ENCODE measurements around the gene CAMK2A. TPM values are rescaled to one million over a fixed set of nuclear protein-coding genes. Genes with fewer than 3 reads are reported as not detected.

CAMK2A gene
- polyA plus RNA-seq, 2 of the 4 experiments (the other 2 are of a cell fraction), result 0.09 to 0.93 TPM

- CTCF ChIA-PET, result interaction anchor here (1.3 to 3.7 kb wide), 3 partner anchors 13 to 53 kb away, joined by 3 to 17 read pairs (median 12); no protein-coding TSS in a partner anchor
- FAIRE-seq, result no peak
- WGBS (ENCODE audit: missing lambda C conversion rate), result 91% methylated on average over 27 of the region's 36 CpGs
- Histone ChIP-seq H3K27ac (peak overlapping the region in 1 of 2 experiments; percentile 87; a peak in 3 of 6 replicates), H3K4me2 (no peak overlapping the region), H3K9me3 (no peaks in the 10 kb centered on the region), H3K4me1 (peaks cover 70% of the 10 kb centered on the region), H3K4me3 (no peak overlapping the region)
- POLR2A ChIA-PET, result no interaction called here
- no peak for TF ChIP-seq PBX3 (IDR thresholded peaks at IDR 0.05)
- no peak for TF ChIP-seq SMC3 (IDR thresholded peaks at IDR 0.05)
- no peak for TF ChIP-seq FOSB (CRISPR knock-in tag; IDR thresholded peaks at IDR 0.05)
- no peak for TF ChIP-seq EHF (CRISPR knock-in tag; IDR thresholded peaks at IDR 0.05)
- TF ChIP-seq, protein P1, sequence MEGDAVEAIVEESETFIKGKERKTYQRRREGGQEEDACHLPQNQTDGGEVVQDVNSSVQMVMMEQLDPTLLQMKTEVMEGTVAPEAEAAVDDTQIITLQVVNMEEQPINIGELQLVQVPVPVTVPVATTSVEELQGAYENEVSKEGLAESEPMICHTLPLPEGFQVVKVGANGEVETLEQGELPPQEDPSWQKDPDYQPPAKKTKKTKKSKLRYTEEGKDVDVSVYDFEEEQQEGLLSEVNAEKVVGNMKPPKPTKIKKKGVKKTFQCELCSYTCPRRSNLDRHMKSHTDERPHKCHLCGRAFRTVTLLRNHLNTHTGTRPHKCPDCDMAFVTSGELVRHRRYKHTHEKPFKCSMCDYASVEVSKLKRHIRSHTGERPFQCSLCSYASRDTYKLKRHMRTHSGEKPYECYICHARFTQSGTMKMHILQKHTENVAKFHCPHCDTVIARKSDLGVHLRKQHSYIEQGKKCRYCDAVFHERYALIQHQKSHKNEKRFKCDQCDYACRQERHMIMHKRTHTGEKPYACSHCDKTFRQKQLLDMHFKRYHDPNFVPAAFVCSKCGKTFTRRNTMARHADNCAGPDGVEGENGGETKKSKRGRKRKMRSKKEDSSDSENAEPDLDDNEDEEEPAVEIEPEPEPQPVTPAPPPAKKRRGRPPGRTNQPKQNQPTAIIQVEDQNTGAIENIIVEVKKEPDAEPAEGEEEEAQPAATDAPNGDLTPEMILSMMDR (IDR thresholded peaks at IDR 0.05), result no peak
- no peak for TF ChIP-seq JUN (IDR thresholded peaks at IDR 0.05)
- TF ChIP-seq RNF2 (IDR thresholded peaks at IDR 0.05; ENCODE audit: borderline replicate concordance, low read depth), result no peak
- no peak for TF ChIP-seq HOXB5 (CRISPR knock-in tag; IDR thresholded peaks at IDR 0.05)
- TF ChIP-seq NFE2L2 (conservative IDR thresholded peaks at IDR 0.05; ENCODE audit: low read length), result no peak
- TF ChIP-seq ZSCAN20 (CRISPR knock-in tag; IDR thresholded peaks at IDR 0.05), result no peak
- no peak for TF ChIP-seq POLR2A (IDR thresholded peaks at IDR 0.05; ENCODE audit: low read length)
- TF ChIP-seq CEBPB (IDR thresholded peaks at IDR 0.05), result no peak
- TF ChIP-seq, protein P2, sequence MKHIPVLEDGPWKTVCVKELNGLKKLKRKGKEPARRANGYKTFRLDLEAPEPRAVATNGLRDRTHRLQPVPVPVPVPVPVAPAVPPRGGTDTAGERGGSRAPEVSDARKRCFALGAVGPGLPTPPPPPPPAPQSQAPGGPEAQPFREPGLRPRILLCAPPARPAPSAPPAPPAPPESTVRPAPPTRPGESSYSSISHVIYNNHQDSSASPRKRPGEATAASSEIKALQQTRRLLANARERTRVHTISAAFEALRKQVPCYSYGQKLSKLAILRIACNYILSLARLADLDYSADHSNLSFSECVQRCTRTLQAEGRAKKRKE (CRISPR knock-in tag; IDR thresholded peaks at IDR 0.05; ENCODE audit: low read depth), result no peak
- no peak for TF ChIP-seq BCL3 (IDR thresholded peaks at IDR 0.05)
- ATAC-seq, result no peak
- no peak for DNase-seq (ENCODE audit: low read depth in 1 of 2, low spot score in 1 of 2)
Observed at GRCh38 chr5:150297236-150297890, 7.8 kb upstream of the CAMK2A start.

- DNase-seq (ENCODE audit: low read depth in 1 of 2, low spot score in 1 of 2) (no peak), ATAC-seq (no peak), FAIRE-seq (no peak)
- Histone ChIP-seq H3K4me2 (no peak overlapping the region), H3K4me3 (no peak overlapping the region), H3K9me3 (no peaks in the 10 kb centered on the region), H3K27ac (peak overlapping the region in 1 of 2 experiments; percentile 87; a peak in 3 of 6 replicates), H3K4me1 (peaks cover 62% of the 10 kb centered on the region)
- ChIA-PET POLR2A (no interaction called here), CTCF (interaction anchor here (0.6 to 1.7 kb wide), 5 partner anchors 24 to 127 kb away, joined by 3 to 12 read pairs (median 3); no protein-coding TSS in a partner anchor)
- WGBS (ENCODE audit: missing lambda C conversion rate), result 82% methylated on average over 4 of the region's 7 CpGs
- TF ChIP-seq FOXS1 (CRISPR knock-in tag; IDR thresholded peaks at IDR 0.05) (no peak), MYC (IDR thresholded peaks at IDR 0.05; ENCODE audit: borderline replicate concordance, low read length) (no peak), ZC3H11A (IDR thresholded peaks at IDR 0.05) (no peak), BHLHE40 (IDR thresholded peaks at IDR 0.05; ENCODE audit: low read depth, low read length) (no peak), REST (IDR thresholded peaks at IDR 0.05) (no peak), CHD4 (IDR thresholded peaks at IDR 0.05; ENCODE audit: borderline replicate concordance) (no peak), NR3C1 (IDR thresholded peaks at IDR 0.05) (no peak), ESRRA (IDR thresholded peaks at IDR 0.05; ENCODE audit: borderline replicate concordance, low read length) (no peak), RFX5 (IDR thresholded peaks at IDR 0.05) (no peak), EP300 (IDR thresholded peaks at IDR 0.05) (no peak), KDM5A (IDR thresholded peaks at IDR 0.05) (no peak), RCOR1 (IDR thresholded peaks at IDR 0.05; ENCODE audit: low read depth, low read length) (no peak)
- TF ChIP-seq, protein P1 (IDR thresholded peaks at IDR 0.05), result no peak
- TF ChIP-seq, protein P2 (CRISPR knock-in tag; IDR thresholded peaks at IDR 0.05; ENCODE audit: low read depth), result no peak
Observed at GRCh38 chr5:150296496-150296895, 6.9 kb upstream of the CAMK2A start.

Data from A549 (cell line).